Common myeloid progenitor, CD34-positive (primary cell): ENCODE measurements around the gene LHFPL4.
"Not testable (repeated sequence)": the region's sequence is repeated elsewhere in the genome, so short reads cannot be mapped to it uniquely, and the experiment has no call there.

Source experiments
- CTCF ChIA-PET: fragments of 350-600 bp; sonication (Branson Sonifier 250); formaldehyde crosslinking; loops from one replicate; lab custom pipeline; 2021; ENCODE audit warnings: antibody characterized with exemption; lab: Charles Lee
- POLR2A ChIA-PET: fragments of 350-600 bp; sonication (Branson Sonifier 250); formaldehyde crosslinking; loops from one replicate; lab custom pipeline; 2021; ENCODE audit warnings: antibody characterized with exemption; lab: Charles Lee
- DNase-seq, 3 donors: peaks; one replicate each; pipeline versions ENCODE4 v3.0.0 to v3.0.0-alpha.2; 2013
- H3K27ac ChIP-seq, 2 experiments: 1 replicate in 1 of 2; 2 replicates in 1 of 2; pipeline ENCODE4 v1.7.0; 2013; ENCODE audit warnings: inconsistent platforms in 2 of 2, low read length in 2 of 2, mild to moderate bottlenecking in 2 of 2, low read depth in 1 of 2, moderate library complexity in 1 of 2; ENCODE audit not compliant: severe bottlenecking in 2 of 2, insufficient read depth in 1 of 2, poor library complexity in 1 of 2
- H3K27me3 ChIP-seq, 5 experiments: replicated peaks in 2 of 5; 1 replicate in 3 of 5; 2 replicates in 2 of 5; pipeline versions ENCODE4 v1.6.1 to v1.7.0; 2013; ENCODE audit warnings: low read length in 4 of 5, mild to moderate bottlenecking in 2 of 5, moderate library complexity in 2 of 5, inconsistent platforms in 1 of 5; ENCODE audit not compliant: insufficient read depth in 5 of 5, control insufficient read depth in 4 of 5
- H3K36me3 ChIP-seq, 4 experiments: 1 replicate in 2 of 4; 2 replicates in 2 of 4; pipeline versions ENCODE4 v1.6.1 to v1.7.0; 2013; ENCODE audit warnings: low read length in 3 of 4, control low read depth in 1 of 4, mild to moderate bottlenecking in 1 of 4; ENCODE audit not compliant: control insufficient read depth in 4 of 4, insufficient read depth in 4 of 4
- H3K4me1 ChIP-seq, 4 experiments: 1 replicate in 3 of 4; 2 replicates in 1 of 4; pipeline versions ENCODE4 v1.6.1 to v1.7.1; 2013; ENCODE audit warnings: low read length in 3 of 4, mild to moderate bottlenecking in 3 of 4, control low read depth in 1 of 4, inconsistent platforms in 1 of 4, moderate library complexity in 1 of 4; ENCODE audit not compliant: control insufficient read depth in 4 of 4, insufficient read depth in 4 of 4; ENCODE audit errors: control extremely low read depth in 1 of 4
- H3K4me3 ChIP-seq, 7 experiments: 1 replicate in 4 of 7; 2 replicates in 3 of 7; pipeline versions ENCODE4 v1.5.1 to v1.7.0; 2013; ENCODE audit warnings: mild to moderate bottlenecking in 7 of 7, low read length in 6 of 7, moderate library complexity in 6 of 7, inconsistent platforms in 2 of 7, low read depth in 2 of 7, control low read depth in 1 of 7; ENCODE audit not compliant: insufficient read depth in 4 of 7, control insufficient read depth in 1 of 7; ENCODE audit errors: extremely low read depth in 1 of 7
- H3K9me3 ChIP-seq, 5 experiments: 1 replicate in 4 of 5; 2 replicates in 1 of 5; pipeline versions ENCODE4 v1.6.1 to v1.7.1; 2013; ENCODE audit warnings: low read length in 4 of 5, mild to moderate bottlenecking in 2 of 5, inconsistent platforms in 1 of 5, low read depth in 1 of 5, moderate library complexity in 1 of 5; ENCODE audit not compliant: control insufficient read depth in 4 of 5, insufficient read depth in 2 of 5; ENCODE audit errors: control extremely low read depth in 1 of 5
- WGBS: methylation state at CpG from one replicate; pipeline ENCODE4 v1.1.5; 2013; ENCODE audit not compliant: insufficient coverage; 5-methylcytosine and 5-hydroxymethylcytosine counted together

LHFPL4 gene

GRCh38 chr3:9499455-9500107, 54.0 kb downstream of the LHFPL4 start:
- H3K27me3 ChIP-seq: peaks cover 0 to 42% (median 20%) of the 10 kb centered on the region in 5 experiments
- POLR2A ChIA-PET: interaction anchor here (0.6 kb wide), 1 partner anchor 1789 kb away, joined by 5 read pairs; no protein-coding TSS in a partner anchor
- 31% methylated on average over 14 of the region's 19 CpGs for WGBS

GRCh38 chr3:9498781-9499180, 54.8 kb downstream of the LHFPL4 start:
- 90% methylated on average over 6 of the region's 6 CpGs for WGBS
- POLR2A ChIA-PET: no interaction called here
- Histone ChIP-seq H3K4me3 (no peak overlapping the region), H3K27me3 (peaks cover 0 to 42% (median 20%) of the 10 kb centered on the region in 5 experiments), H3K36me3 (no peaks in the 10 kb centered on the region), H3K4me1 (peaks cover 0 to 10% (median 4%) of the 10 kb centered on the region in 4 experiments), H3K9me3 (no peaks in the 10 kb centered on the region), H3K27ac (no peak overlapping the region)
- CTCF ChIA-PET: interaction anchor here (0.7 kb wide), 1 partner anchor 131 kb away, joined by 4 read pairs; no protein-coding TSS in a partner anchor
- DNase-seq: no peak

More at GRCh38 chr3:9499455-9500107, 54.0 kb downstream of the LHFPL4 start:
- no peaks in the 10 kb centered on the region for H3K36me3 ChIP-seq
- H3K9me3 ChIP-seq: no peaks in the 10 kb centered on the region
- no peak overlapping the region for H3K27ac ChIP-seq
- peaks cover 0 to 10% (median 4%) of the 10 kb centered on the region in 4 experiments for H3K4me1 ChIP-seq
- CTCF ChIA-PET: interaction anchor here (1.1 kb wide), 1 partner anchor 9 kb away, joined by 3 read pairs; no protein-coding TSS in a partner anchor
- no peak overlapping the region for H3K4me3 ChIP-seq
- DNase-seq: no peak

- H3K27ac ChIP-seq: no peak overlapping the region
- ChIA-PET POLR2A (no interaction called here), CTCF (interaction anchor here (0.7 kb wide), 1 partner anchor 132 kb away, joined by 4 read pairs; no protein-coding TSS in a partner anchor)
- H3K4me1 ChIP-seq: peaks cover 0 to 10% (median 4%) of the 10 kb centered on the region in 4 experiments
- 95% methylated on average over 6 of the region's 8 CpGs for WGBS
- H3K27me3 ChIP-seq: peaks cover 0 to 42% (median 20%) of the 10 kb centered on the region in 5 experiments
- H3K9me3 ChIP-seq: no peaks in the 10 kb centered on the region
- no peak overlapping the region for H3K4me3 ChIP-seq
- no peak for DNase-seq
- H3K36me3 ChIP-seq: no peaks in the 10 kb centered on the region
Observed at GRCh38 chr3:9497821-9498565, 55.6 kb downstream of the LHFPL4 start.

DNA sequence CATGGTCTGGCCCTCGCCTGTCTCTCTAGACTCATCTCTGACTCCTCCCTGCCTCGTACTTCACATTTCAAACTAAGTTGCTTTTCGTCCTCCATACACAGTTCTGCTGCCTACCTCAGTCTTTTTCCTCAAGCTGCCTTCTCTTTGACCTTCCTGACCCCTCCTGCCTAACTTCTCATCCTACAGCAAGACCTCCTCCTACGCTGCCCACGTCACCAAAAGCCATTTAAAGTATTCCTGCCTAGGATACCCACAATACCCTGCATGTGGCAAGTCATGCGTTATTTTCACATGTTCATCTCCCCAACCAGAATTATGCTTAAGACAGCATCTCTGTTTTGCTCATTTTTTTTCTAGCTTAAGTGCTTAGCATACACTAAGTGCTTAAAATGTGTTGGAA, 56.7 kb downstream of the LHFPL4 start:
- Histone ChIP-seq H3K27ac (no peak overlapping the region), H3K27me3 (peaks cover 0 to 39% (median 20%) of the 10 kb centered on the region in 5 experiments), H3K4me1 (peaks cover 0 to 10% (median 4%) of the 10 kb centered on the region in 4 experiments), H3K36me3 (no peaks in the 10 kb centered on the region), H3K4me3 (no peak overlapping the region), H3K9me3 (no peaks in the 10 kb centered on the region)
- 92% methylated on average over 4 of the region's 6 CpGs for WGBS
- ChIA-PET POLR2A (no interaction called here), CTCF (no interaction called here)
- DNase-seq: no peak

DNA sequence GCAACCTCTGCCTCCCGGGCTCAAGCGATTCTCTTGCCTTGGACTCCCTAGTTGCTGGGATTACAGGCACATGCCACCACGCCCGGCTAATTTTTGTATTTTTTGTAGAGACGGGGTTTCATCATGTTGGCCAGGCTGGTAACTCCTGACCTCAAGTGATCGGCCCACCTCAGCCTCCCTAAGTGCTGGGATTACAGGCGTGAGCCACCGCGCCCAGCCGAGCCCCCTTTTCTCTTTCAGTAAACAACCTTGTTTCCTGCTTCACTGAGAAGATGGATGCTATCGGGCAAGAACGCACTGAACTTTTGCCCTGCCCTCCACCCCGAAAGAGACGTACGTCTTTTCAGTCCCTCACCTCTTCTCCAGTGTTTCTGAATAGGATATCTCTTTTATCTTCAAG, 59.6 kb downstream of the LHFPL4 start:
- CTCF ChIA-PET: interaction anchor here (0.7 to 1.3 kb wide), 3 partner anchors 10 to 108 kb away, joined by 3 to 5 read pairs (median 3); no protein-coding TSS in a partner anchor
- H3K27me3 ChIP-seq: peaks cover 0 to 11% (median 7%) of the 10 kb centered on the region in 5 experiments
- DNase-seq, H3K36me3 ChIP-seq, H3K4me3 ChIP-seq, H3K27ac ChIP-seq, H3K4me1 ChIP-seq, POLR2A ChIA-PET, H3K9me3 ChIP-seq: not testable (repeated sequence)
- over 99% methylated on average over 13 of the region's 15 CpGs for WGBS

- no peak for DNase-seq
- Histone ChIP-seq H3K27me3 (no peaks in the 10 kb centered on the region), H3K27ac (no peak overlapping the region), H3K4me3 (no peak overlapping the region), H3K36me3 (peaks cover 2 to 10% (median 6%) of the 10 kb centered on the region in 4 experiments), H3K4me1 (no peaks in the 10 kb centered on the region), H3K9me3 (peaks cover 0 to 8% (median 2%) of the 10 kb centered on the region in 5 experiments)
- ChIA-PET CTCF (interaction anchor here (0.6 to 1.1 kb wide), 2 partner anchors 11 to 140 kb away, joined by 3 read pairs; no protein-coding TSS in a partner anchor), POLR2A (interaction anchor here (0.6 kb wide), 1 partner anchor 129 kb away, joined by 3 read pairs; the partner anchor contains the start of gene THUMPD3)
- WGBS: 100% methylated on average over 2 of the region's 3 CpGs
Observed at GRCh38 chr3:9491506-9491905, 62.1 kb downstream of the LHFPL4 start.
